Measurements from ENCODE around the gene PLEKHM2. TPM values are rescaled to one million over a fixed set of nuclear protein-coding genes. Genes with fewer than 3 reads are reported as not detected.

PLEKHM2 gene
- total and polyA plus RNA-seq, 2 experiments from 2014 or later = 31.8 to 43.1 TPM

DNA sequence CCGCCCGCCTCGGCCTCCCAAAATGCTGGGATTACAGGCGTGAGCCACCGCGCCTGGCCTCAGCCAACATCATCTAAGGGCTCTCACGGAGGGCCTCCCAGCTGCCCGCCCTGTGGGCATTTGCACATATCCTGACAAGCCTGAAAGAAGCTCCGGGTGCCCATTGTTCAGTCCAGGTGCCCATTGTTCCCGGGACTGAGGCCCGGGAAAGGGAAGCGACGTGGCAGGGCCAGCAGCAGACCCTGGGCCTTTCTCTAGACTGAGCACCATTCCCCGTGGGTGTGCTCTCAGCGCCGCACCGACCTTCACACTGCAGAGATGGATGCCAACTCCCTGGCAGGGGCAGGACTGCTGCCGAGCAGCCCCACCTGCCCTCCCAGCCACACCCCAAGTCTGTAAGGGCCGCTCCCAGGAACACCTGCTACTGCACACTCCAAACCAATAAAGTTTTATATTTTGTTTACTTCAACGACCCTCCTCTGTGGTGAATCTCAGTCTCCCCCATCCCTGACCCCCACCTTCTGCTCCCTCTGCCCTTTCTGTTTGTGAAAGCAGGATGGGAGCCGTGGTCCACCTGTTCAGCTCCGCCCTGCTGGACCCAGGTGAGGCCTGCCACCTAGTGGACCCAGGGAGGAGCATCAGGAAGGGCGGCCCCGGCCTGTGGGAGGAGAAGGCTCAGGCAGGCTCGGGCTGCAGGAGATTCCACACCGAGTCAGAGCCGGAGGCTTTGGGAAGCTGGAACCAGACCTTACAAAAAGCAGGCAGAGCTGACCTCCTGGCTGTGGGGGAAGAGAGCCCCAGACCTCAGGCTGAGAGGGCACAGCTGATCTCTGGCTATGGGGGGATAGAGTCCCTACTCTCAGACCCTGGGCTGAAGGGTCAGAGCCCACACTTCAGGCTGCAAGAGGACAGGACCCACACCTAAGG lies 57.1 kb downstream of the PLEKHM2 start:
- H3K9me3 ChIP-seq (ENCODE audit: low read depth) = no peaks in the 10 kb centered on the region
- no peak overlapping the region for H3K4me3 ChIP-seq
- H3K4me1 ChIP-seq (ENCODE audit: insufficient read depth) = peaks cover 3% of the 10 kb centered on the region
- H3K36me3 ChIP-seq (replicated peaks; ENCODE audit: insufficient read depth, low read depth) = no peaks in the 10 kb centered on the region
- TF ChIP-seq, protein P1, sequence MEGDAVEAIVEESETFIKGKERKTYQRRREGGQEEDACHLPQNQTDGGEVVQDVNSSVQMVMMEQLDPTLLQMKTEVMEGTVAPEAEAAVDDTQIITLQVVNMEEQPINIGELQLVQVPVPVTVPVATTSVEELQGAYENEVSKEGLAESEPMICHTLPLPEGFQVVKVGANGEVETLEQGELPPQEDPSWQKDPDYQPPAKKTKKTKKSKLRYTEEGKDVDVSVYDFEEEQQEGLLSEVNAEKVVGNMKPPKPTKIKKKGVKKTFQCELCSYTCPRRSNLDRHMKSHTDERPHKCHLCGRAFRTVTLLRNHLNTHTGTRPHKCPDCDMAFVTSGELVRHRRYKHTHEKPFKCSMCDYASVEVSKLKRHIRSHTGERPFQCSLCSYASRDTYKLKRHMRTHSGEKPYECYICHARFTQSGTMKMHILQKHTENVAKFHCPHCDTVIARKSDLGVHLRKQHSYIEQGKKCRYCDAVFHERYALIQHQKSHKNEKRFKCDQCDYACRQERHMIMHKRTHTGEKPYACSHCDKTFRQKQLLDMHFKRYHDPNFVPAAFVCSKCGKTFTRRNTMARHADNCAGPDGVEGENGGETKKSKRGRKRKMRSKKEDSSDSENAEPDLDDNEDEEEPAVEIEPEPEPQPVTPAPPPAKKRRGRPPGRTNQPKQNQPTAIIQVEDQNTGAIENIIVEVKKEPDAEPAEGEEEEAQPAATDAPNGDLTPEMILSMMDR (IDR thresholded peaks at IDR 0.05; ENCODE audit: poor library complexity) = peak; percentile 91
- no peak for TF ChIP-seq EZH2phosphoT487 (IDR thresholded peaks at IDR 0.05; ENCODE audit: low read depth, severe bottlenecking, unreplicated experiment)
- peak; percentile 94 for DNase-seq (ENCODE audit: low spot score)
- peak overlapping the region; percentile 68 for H3K4me2 ChIP-seq
- no peaks in the 10 kb centered on the region for H3K79me2 ChIP-seq
- H4K20me1 ChIP-seq (ENCODE audit: insufficient read depth, poor library complexity, severe bottlenecking) = no peaks in the 10 kb centered on the region
- H2AFZ ChIP-seq = no peak overlapping the region
- H3K27ac ChIP-seq = peak overlapping the region; percentile 65
- no peaks in the 10 kb centered on the region for H3K27me3 ChIP-seq
- 61% methylated on average over 27 of the region's 27 CpGs for WGBS (ENCODE audit: low lambda C conversion rate, missing lambda C conversion rate)
- H3K9me2 ChIP-seq (replicated peaks; ENCODE audit: insufficient read depth) = no peaks in the 10 kb centered on the region

DNA sequence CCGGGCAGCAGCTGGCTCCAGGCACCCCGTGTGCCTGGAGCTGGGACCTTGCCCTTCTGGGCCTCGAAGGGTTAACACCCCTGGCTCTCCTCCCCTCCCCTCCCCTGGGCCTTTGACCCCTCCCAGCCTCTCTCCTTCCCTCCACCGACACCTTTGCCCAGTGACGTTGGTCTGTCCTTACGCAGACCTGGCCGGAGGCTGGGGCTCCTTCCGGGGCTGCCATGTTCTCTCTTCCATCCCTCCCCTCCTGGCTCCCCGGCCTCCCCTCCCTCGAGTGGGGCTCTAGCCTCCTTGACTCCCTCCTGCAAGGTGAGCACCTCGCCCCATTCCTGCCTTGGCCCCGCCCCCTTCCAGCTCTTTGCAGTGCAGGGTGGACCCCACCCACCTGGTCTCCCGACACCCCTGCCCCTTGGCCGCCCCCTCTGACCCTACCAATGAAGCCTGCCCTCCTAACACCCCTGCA lies 58.2 kb downstream of the PLEKHM2 start, which contains the start of gene TMEM82:
TMEM82 (plus strand) TSS at position 161 of the 463 bp plus-strand sequence; CDS start at position 222, 61 bp downstream.
- H3K4me1 ChIP-seq (ENCODE audit: insufficient read depth) = peaks cover 3% of the 10 kb centered on the region
- H3K27ac ChIP-seq = peak within 1 kb of the TSS; percentile 65
- TF ChIP-seq, protein P1 (IDR thresholded peaks at IDR 0.05; ENCODE audit: poor library complexity) = no peak
- TF ChIP-seq EZH2phosphoT487 (IDR thresholded peaks at IDR 0.05; ENCODE audit: low read depth, severe bottlenecking, unreplicated experiment) (no peak), EZH2 (IDR thresholded peaks at IDR 0.05; ENCODE audit: borderline replicate concordance) (no peak)
- H3K79me2 ChIP-seq = no peaks in the 10 kb centered on the region
- H3K9me2 ChIP-seq (replicated peaks; ENCODE audit: insufficient read depth) = no peaks in the 10 kb centered on the region
- H3K27me3 ChIP-seq = no peaks in the 10 kb centered on the region
- no peak within 1 kb of the TSS for H3K4me3 ChIP-seq
- peak within 1 kb of the TSS; percentile 68 for H3K4me2 ChIP-seq
- no peak within 1 kb of the TSS for H2AFZ ChIP-seq
- whole genome bisulfite sequencing (ENCODE audit: low lambda C conversion rate, missing lambda C conversion rate) = 4% methylated on average over 6 of the region's 14 CpGs
- DNase-seq (ENCODE audit: low spot score) = peak; percentile 71
- H3K9me3 ChIP-seq (ENCODE audit: low read depth) = no peaks in the 10 kb centered on the region
- no peaks in the 10 kb centered on the region for H3K36me3 ChIP-seq (replicated peaks; ENCODE audit: insufficient read depth, low read depth)
- no peaks in the 10 kb centered on the region for H4K20me1 ChIP-seq (ENCODE audit: insufficient read depth, poor library complexity, severe bottlenecking)

DNA sequence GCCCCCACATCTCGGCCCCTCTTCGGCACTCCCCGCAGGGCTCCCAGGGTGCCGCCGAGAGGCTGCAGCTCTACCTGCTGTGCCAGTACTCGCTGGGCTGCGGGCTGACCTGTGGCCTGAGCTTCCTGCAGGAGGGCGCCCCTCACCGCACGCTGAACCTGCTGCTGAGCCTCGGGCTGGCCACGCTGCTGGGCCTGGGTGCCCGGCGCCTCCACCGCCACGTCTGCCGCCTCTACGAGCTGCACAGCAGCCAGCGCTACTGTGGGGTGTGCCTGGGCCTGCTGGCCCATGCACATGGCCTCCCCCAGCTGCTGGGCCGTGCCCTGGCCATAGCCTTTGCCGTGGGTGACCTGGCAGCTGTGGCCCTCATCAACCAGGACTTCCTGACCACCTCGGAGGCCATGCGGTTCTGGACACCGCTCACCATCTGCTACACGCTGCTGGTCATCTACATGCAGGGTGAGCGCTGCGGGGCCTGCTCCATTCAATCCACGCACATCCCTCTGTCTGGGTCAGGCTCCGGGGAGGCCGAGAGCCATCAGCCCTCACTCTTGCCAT lies 60.1 kb downstream of the PLEKHM2 start:
- H2AFZ ChIP-seq = no peak overlapping the region
- no peaks in the 10 kb centered on the region for H3K27me3 ChIP-seq
- DNase-seq (ENCODE audit: low spot score) = no peak
- H3K79me2 ChIP-seq = no peaks in the 10 kb centered on the region
- H4K20me1 ChIP-seq (ENCODE audit: insufficient read depth, poor library complexity, severe bottlenecking) = no peaks in the 10 kb centered on the region
- no peak overlapping the region for H3K4me3 ChIP-seq
- no peak overlapping the region for H3K4me2 ChIP-seq
- H3K36me3 ChIP-seq (replicated peaks; ENCODE audit: insufficient read depth, low read depth) = no peaks in the 10 kb centered on the region
- H3K9me3 ChIP-seq (ENCODE audit: low read depth) = no peaks in the 10 kb centered on the region
- TF ChIP-seq EZH2phosphoT487 (IDR thresholded peaks at IDR 0.05; ENCODE audit: low read depth, severe bottlenecking, unreplicated experiment) (no peak), EZH2 (IDR thresholded peaks at IDR 0.05; ENCODE audit: borderline replicate concordance) (no peak)
- TF ChIP-seq, protein P1 (IDR thresholded peaks at IDR 0.05; ENCODE audit: poor library complexity) = no peak
- H3K4me1 ChIP-seq (ENCODE audit: insufficient read depth) = peaks cover 5% of the 10 kb centered on the region
- WGBS (ENCODE audit: low lambda C conversion rate, missing lambda C conversion rate) = 91% methylated on average over 30 of the region's 30 CpGs
- no peaks in the 10 kb centered on the region for H3K9me2 ChIP-seq (replicated peaks; ENCODE audit: insufficient read depth)
- no peak overlapping the region for H3K27ac ChIP-seq

Measured in hepatocyte (in vitro differentiated cells).